Measurements from ENCODE around the gene COQ8A.
"Not testable (repeated sequence)": the region's sequence is repeated elsewhere in the genome, so short reads cannot be mapped to it uniquely, and the experiment has no call there.

COQ8A gene

GRCh38 chr1:226994586-226995364 is 54.7 kb downstream of the COQ8A start:
- peak overlapping the region; percentile 39 for H3K4me3 ChIP-seq (ENCODE audit: low read depth, low read length)

GRCh38 chr1:226995365-226996332 is 55.6 kb downstream of the COQ8A start:
- no peak overlapping the region for H4K8ac ChIP-seq (ENCODE audit: low read depth, low read length)
- H3K9me3 ChIP-seq (ENCODE audit: insufficient read depth, low read depth, low read length), result no peaks in the 10 kb centered on the region
- no peak overlapping the region for H4K91ac ChIP-seq (ENCODE audit: low read depth, low read length)
- H2BK12ac ChIP-seq (ENCODE audit: low read length), result no peak overlapping the region
- no CpG with 5 or more reads among the region's 13 CpGs for WGBS (ENCODE audit: extremely low coverage, insufficient coverage, insufficient read length)
- H3K27me3 ChIP-seq (ENCODE audit: insufficient read depth, low read length), result no peaks in the 10 kb centered on the region
- no peak for DNase-seq
- H3K4me3 ChIP-seq (ENCODE audit: low read depth, low read length), result peak overlapping the region; percentile 39
- no peak overlapping the region for H3K9ac ChIP-seq (ENCODE audit: low read length)
- no peak overlapping the region for H3K4me2 ChIP-seq (ENCODE audit: low read length)
- peaks cover 4% of the 10 kb centered on the region in 2 experiments for H3K36me3 ChIP-seq (ENCODE audit: control insufficient read depth in 1 of 2, insufficient read depth in 2 of 2, low read length in 2 of 2)
- no peak overlapping the region for H2AFZ ChIP-seq (ENCODE audit: insufficient read depth, low read length, poor library complexity)
- no peak overlapping the region for H3K14ac ChIP-seq (ENCODE audit: low read length)
- no peak overlapping the region for H3K18ac ChIP-seq (ENCODE audit: low read length)
- no peak overlapping the region for H3K4ac ChIP-seq (ENCODE audit: low read depth, low read length)
- H3K27ac ChIP-seq (ENCODE audit: low read depth, low read length), result no peak overlapping the region
- no peak overlapping the region for H2BK120ac ChIP-seq (ENCODE audit: insufficient read depth, low read length, poor library complexity)
- no peak overlapping the region for H3K23ac ChIP-seq (ENCODE audit: low read length)
- no peak overlapping the region for H2BK5ac ChIP-seq (ENCODE audit: low read depth, low read length, poor library complexity)
- no peak overlapping the region for H2AK5ac ChIP-seq (ENCODE audit: low read length)
- H3K79me1 ChIP-seq (ENCODE audit: low read length), result no peaks in the 10 kb centered on the region
- no peak overlapping the region for H4K12ac ChIP-seq (ENCODE audit: low read depth, low read length)
- H3K4me1 ChIP-seq (ENCODE audit: control insufficient read depth in 1 of 2, insufficient read depth in 2 of 2, low read length in 2 of 2), result no peaks in the 10 kb centered on the region
- H3K79me2 ChIP-seq (ENCODE audit: control insufficient read depth, insufficient read depth, low read length, poor library complexity), result no peaks in the 10 kb centered on the region

More at GRCh38 chr1:226994586-226995364, 54.7 kb downstream of the COQ8A start:
- peaks cover 4% of the 10 kb centered on the region in 2 experiments for H3K36me3 ChIP-seq (ENCODE audit: control insufficient read depth in 1 of 2, insufficient read depth in 2 of 2, low read length in 2 of 2)
- H4K12ac ChIP-seq (ENCODE audit: low read depth, low read length), result no peak overlapping the region
- H3K14ac ChIP-seq (ENCODE audit: low read length), result no peak overlapping the region
- peaks cover 0 to 3% of the 10 kb centered on the region in 2 experiments for H3K4me1 ChIP-seq (ENCODE audit: control insufficient read depth in 1 of 2, insufficient read depth in 2 of 2, low read length in 2 of 2)
- no peaks in the 10 kb centered on the region for H3K79me1 ChIP-seq (ENCODE audit: low read length)
- no peak overlapping the region for H3K18ac ChIP-seq (ENCODE audit: low read length)
- no peak overlapping the region for H2BK5ac ChIP-seq (ENCODE audit: low read depth, low read length, poor library complexity)
- H2AFZ ChIP-seq (ENCODE audit: insufficient read depth, low read length, poor library complexity), result no peak overlapping the region
- no peak overlapping the region for H3K9ac ChIP-seq (ENCODE audit: low read length)
- H3K27ac ChIP-seq (ENCODE audit: low read depth, low read length), result no peak overlapping the region
- H3K4me2 ChIP-seq (ENCODE audit: low read length), result no peak overlapping the region
- no peak overlapping the region for H2BK120ac ChIP-seq (ENCODE audit: insufficient read depth, low read length, poor library complexity)
- H3K27me3 ChIP-seq (ENCODE audit: insufficient read depth, low read length), result no peaks in the 10 kb centered on the region
- WGBS (ENCODE audit: extremely low coverage, insufficient coverage, insufficient read length), result no CpG with 5 or more reads among the region's 18 CpGs
- no peak overlapping the region for H3K4ac ChIP-seq (ENCODE audit: low read depth, low read length)
- no peak overlapping the region for H3K23ac ChIP-seq (ENCODE audit: low read length)
- H4K8ac ChIP-seq (ENCODE audit: low read depth, low read length), result no peak overlapping the region
- H4K91ac ChIP-seq (ENCODE audit: low read depth, low read length), result no peak overlapping the region
- no peaks in the 10 kb centered on the region for H3K79me2 ChIP-seq (ENCODE audit: control insufficient read depth, insufficient read depth, low read length, poor library complexity)
- no peaks in the 10 kb centered on the region for H3K9me3 ChIP-seq (ENCODE audit: insufficient read depth, low read depth, low read length)
- H2AK5ac ChIP-seq (ENCODE audit: low read length), result no peak overlapping the region
- H2BK12ac ChIP-seq (ENCODE audit: low read length), result no peak overlapping the region
- DNase-seq, result no peak

GRCh38 chr1:226999579-226999978 is 59.5 kb downstream of the COQ8A start:
- H3K23ac ChIP-seq (ENCODE audit: low read length); H4K12ac ChIP-seq (ENCODE audit: low read depth, low read length); H2AK5ac ChIP-seq (ENCODE audit: low read length); H2BK120ac ChIP-seq (ENCODE audit: insufficient read depth, low read length, poor library complexity); H3K4me1 ChIP-seq (ENCODE audit: control insufficient read depth in 1 of 2, insufficient read depth in 2 of 2, low read length in 2 of 2); H3K14ac ChIP-seq (ENCODE audit: low read length); H3K18ac ChIP-seq (ENCODE audit: low read length); DNase-seq; H2AFZ ChIP-seq (ENCODE audit: insufficient read depth, low read length, poor library complexity); H3K27ac ChIP-seq (ENCODE audit: low read depth, low read length); H3K79me1 ChIP-seq (ENCODE audit: low read length); H3K4me3 ChIP-seq (ENCODE audit: low read depth, low read length); H3K9me3 ChIP-seq (ENCODE audit: insufficient read depth, low read depth, low read length); H4K8ac ChIP-seq (ENCODE audit: low read depth, low read length); H2BK12ac ChIP-seq (ENCODE audit: low read length); H3K79me2 ChIP-seq (ENCODE audit: control insufficient read depth, insufficient read depth, low read length, poor library complexity); H4K91ac ChIP-seq (ENCODE audit: low read depth, low read length); H3K36me3 ChIP-seq (ENCODE audit: control insufficient read depth in 1 of 2, insufficient read depth in 2 of 2, low read length in 2 of 2); H3K4ac ChIP-seq (ENCODE audit: low read depth, low read length); H2BK5ac ChIP-seq (ENCODE audit: low read depth, low read length, poor library complexity); H3K4me2 ChIP-seq (ENCODE audit: low read length); H3K9ac ChIP-seq (ENCODE audit: low read length); H3K27me3 ChIP-seq (ENCODE audit: insufficient read depth, low read length): not testable (repeated sequence)
- no CpG with 5 or more reads among the region's 2 CpGs for WGBS (ENCODE audit: extremely low coverage, insufficient coverage, insufficient read length)

- Histone ChIP-seq H2BK12ac (ENCODE audit: low read length) (no peak overlapping the region), H3K4ac (ENCODE audit: low read depth, low read length) (no peak overlapping the region), H2AK5ac (ENCODE audit: low read length) (no peak overlapping the region), H3K4me1 (ENCODE audit: control insufficient read depth in 1 of 2, insufficient read depth in 2 of 2, low read length in 2 of 2) (no peaks in the 10 kb centered on the region), H3K9ac (ENCODE audit: low read length) (no peak overlapping the region), H3K4me2 (ENCODE audit: low read length) (no peak overlapping the region), H3K79me1 (ENCODE audit: low read length) (no peaks in the 10 kb centered on the region), H3K4me3 (ENCODE audit: low read depth, low read length) (no peak overlapping the region), H2BK120ac (ENCODE audit: insufficient read depth, low read length, poor library complexity) (no peak overlapping the region), H4K12ac (ENCODE audit: low read depth, low read length) (no peak overlapping the region), H3K36me3 (ENCODE audit: control insufficient read depth in 1 of 2, insufficient read depth in 2 of 2, low read length in 2 of 2) (peaks cover 2 to 3% of the 10 kb centered on the region in 2 experiments), H2BK5ac (ENCODE audit: low read depth, low read length, poor library complexity) (no peak overlapping the region), H4K8ac (ENCODE audit: low read depth, low read length) (no peak overlapping the region), H3K79me2 (ENCODE audit: control insufficient read depth, insufficient read depth, low read length, poor library complexity) (no peaks in the 10 kb centered on the region), H4K91ac (ENCODE audit: low read depth, low read length) (no peak overlapping the region), H3K27ac (ENCODE audit: low read depth, low read length) (no peak overlapping the region), H3K23ac (ENCODE audit: low read length) (no peak overlapping the region), H2AFZ (ENCODE audit: insufficient read depth, low read length, poor library complexity) (no peak overlapping the region), H3K27me3 (ENCODE audit: insufficient read depth, low read length) (no peaks in the 10 kb centered on the region), H3K18ac (ENCODE audit: low read length) (no peak overlapping the region), H3K14ac (ENCODE audit: low read length) (no peak overlapping the region), H3K9me3 (ENCODE audit: insufficient read depth, low read depth, low read length) (no peaks in the 10 kb centered on the region)
- DNase-seq, result no peak
- no CpG with 5 or more reads among the region's 3 CpGs for WGBS (ENCODE audit: extremely low coverage, insufficient coverage, insufficient read length)
These were observed 62.5 kb downstream of the COQ8A start for GRCh38 chr1:227002531-227003049.

All from trophoblast cell (in vitro differentiated cells and primary cell).